Right renal cortex interstitium (tissue), 3 donors: ENCODE data around the gene POMZP3. TPM values are rescaled to one million over a fixed set of nuclear protein-coding genes. Genes with fewer than 3 reads are reported as not detected.
"Not testable (repeated sequence)": the region's sequence is repeated elsewhere in the genome, so short reads cannot be mapped to it uniquely, and the experiment has no call there.

Experiments used
- DNase-seq, 3 donors: peaks; one replicate each; pipeline ENCODE4 v3.0.0-alpha.2; 2013; ENCODE audit warnings: low read depth in 3 of 3, low spot score in 2 of 3
- polyA plus RNA-seq, 3 donors: library from polyadenylated mRNA; unstranded; fragments of 120-200 nt; gene quantifications; one replicate each; pipeline ENCODE4 v1.2.1, GENCODE V29; 2013; ENCODE audit not compliant: insufficient read length in 3 of 3

The POMZP3 gene
- polyA plus RNA-seq, 3 donors: 12.5 to 21.6 (median 14.4) TPM

DNA sequence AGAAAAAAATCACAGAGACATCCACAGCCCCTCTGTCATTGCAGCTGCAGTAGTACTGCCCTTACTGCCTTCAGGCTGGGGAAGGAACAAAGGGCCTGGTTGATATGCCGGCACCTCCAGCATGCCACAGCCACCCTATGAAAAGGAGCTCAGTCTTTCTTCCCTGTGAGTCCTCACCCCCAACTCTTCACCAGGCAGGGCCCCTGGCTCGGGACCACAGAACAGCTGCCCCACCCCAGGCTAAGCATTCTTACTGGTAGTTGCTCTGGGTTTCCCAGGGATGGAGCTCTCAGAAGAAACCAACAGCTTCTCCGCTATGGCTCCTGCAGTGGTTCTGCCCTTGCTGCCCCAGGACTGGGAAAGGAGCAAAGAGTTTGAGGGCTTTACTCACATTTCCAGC, 36.0 kb downstream of the POMZP3 start:
- not testable (repeated sequence) for DNase-seq

DNA sequence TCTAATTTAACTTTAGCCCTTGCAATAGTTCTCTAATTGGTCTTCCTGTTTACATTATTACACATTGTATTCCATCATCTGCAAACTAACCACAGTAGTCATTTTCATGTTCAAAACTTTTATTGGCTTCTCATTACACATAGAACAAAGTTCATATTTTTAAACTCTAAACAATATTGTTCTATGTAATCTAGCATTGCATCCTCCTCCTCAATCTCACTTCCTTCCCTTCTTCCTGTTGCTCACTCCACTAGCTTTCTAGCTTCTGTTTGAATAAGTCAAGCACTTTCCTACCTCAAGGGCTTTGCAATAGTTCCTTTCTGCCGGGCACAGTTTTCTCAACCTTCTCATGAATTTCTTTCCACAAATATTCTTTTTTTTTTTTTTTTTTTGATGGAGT, 38.5 kb downstream of the POMZP3 start:
- DNase-seq: not testable (repeated sequence)

DNA sequence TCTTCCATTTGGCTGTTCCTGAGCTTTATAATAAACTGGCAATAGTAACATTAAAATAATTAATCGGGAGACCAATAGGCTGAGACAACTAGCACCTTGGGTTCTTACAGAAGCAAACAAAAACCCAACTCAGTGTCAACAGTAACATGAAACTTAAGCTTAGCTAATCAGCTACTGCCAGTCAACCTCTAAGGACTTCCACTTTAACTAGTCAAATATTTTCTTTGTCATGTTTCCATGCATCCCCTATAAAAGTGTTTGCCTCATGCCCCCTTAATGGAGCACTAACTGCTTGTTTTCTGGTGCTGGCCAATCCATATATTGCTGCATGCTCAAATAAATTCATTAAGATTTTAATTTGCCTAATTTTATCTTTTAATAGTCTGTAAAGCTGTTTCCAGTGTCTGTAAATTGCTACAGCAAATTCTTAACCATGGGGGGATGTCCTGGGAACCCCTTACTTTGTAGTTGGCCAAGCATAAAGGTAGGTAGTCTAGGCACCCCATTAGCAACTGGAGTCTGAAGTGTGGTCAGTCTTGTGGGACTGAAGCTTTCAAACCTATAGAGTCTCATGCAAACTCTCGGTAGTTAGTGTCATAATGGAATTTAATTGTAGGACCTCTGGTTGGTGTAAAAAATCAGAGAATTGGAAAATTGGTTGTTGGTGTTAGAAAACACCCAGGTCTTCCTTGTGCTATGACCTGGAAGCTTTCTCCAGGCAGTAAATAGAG, 40.3 kb downstream of the POMZP3 start:
- not testable (repeated sequence) for DNase-seq

DNA sequence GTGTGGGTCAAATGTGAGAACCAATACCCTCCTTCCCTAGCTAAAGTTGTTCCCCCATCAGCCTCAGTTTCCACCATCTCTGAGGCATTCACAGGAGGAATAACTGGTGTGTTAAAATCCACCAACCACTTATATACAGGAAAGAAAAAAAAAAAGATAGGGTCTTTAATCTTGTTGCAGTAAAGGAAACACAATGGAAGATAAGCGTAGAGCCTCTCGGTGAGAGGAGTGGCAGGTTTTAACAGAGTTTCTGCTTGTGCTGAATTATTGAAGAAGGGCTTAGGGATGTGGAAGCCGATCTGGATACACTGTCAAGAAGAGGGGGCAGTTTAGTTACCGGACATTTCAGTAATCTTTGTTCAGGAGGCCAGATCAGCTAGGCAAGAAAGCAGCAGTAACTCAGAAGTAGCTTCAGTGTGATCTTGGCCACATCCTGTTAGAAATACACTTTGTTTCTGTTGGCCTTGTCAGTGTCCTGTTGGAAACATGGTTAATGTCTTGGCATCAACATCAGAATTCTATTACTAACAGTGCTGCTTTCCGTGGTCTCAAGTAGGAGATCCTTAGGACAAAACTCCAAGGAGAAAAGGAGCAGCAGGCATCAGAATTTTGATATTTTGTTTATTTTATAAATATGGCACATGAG, 43.3 kb downstream of the POMZP3 start:
- DNase-seq: peak in 1 of 3 donors; percentile 5

DNA sequence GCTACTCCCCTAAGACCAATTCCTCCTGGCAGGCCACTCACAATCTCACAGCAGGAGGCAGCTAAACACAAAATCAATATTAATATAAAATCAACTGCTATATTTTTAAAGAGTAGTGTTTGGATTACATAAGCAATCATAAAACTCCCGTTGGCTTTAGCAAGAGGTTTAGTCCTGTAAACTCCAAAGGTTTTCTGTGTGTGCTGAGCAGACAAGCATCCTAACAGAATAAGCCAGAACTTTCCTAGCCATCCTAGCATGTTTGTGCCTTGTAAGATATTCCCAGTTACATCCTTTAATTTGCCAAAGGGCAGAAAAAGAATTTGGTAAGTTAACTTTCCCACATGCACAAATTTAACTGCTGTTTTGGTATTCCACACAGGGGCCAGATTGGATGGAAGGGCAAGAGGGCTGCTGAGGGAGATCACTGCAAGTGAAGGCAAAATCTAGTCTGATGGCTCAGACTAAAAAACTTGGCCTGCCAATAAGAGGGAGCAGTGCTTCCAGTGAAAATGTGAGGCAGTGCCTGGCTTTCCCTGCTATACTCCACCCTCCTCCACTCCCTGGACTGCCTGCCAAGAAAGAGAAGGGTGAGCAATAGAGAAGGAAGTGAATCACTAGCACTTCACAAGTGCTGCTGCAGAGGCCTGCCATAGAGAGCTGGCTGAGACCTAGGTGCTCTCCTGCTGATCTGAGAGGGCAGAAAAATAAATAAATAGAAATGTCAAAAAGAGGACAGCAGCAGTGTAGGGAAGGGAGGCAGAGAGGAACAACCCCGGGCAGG, 44.0 kb downstream of the POMZP3 start:
- not testable (repeated sequence) for DNase-seq

DNA sequence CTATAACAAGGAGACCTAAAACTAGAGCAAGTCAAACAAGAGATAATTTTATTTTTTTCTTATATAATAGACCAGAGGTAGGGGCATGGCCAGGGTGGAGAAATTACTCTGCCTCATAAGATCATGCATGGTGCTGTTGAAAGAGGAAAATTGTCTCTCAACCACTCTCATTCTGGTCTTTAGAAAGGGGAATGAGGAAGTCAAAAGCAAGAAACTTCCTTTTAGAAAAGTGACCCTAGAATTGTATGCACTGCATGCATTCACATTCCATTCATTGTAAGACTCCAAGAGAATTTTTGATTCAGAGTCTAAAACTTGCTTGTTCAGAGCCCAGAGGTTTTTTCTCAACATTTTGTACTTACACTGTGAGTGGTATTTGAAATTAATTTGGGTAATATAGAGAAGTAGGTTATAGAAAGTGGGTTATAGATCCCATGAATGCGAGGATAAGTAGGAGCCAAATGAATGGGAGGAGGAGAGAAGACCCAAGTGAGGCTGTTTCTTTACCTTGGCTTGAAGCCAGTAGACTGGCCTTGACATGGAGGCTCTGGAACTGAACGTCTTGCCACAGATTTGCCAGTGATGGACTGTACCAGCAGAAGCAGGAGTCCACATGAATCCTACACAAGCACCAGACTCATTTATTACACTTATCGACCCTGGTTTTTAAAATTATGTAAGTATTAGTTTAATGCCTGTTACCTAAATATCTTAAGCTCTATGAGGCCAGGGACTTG, 51.0 kb downstream of the POMZP3 start:
- DNase-seq: not testable (repeated sequence)

DNA sequence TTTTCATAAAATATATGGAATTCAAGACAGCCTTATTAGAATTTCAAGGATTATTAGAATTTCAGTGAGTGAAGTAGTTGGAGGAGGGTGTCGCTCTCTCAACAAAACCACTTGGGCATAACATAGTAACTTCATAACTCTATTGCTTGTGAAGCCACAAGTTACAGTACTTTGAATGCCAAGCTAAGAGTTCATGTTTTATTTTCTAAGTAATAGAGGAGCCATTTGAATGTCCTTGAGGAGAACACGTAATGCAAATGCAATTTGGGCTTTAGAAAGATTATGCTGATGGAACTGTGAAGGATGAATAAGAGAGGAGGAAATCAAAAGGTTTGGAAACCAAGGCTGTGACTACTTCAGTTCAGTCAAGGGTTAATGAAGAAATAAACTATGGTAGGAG, 51.6 kb downstream of the POMZP3 start:
- DNase-seq: not testable (repeated sequence)

DNA sequence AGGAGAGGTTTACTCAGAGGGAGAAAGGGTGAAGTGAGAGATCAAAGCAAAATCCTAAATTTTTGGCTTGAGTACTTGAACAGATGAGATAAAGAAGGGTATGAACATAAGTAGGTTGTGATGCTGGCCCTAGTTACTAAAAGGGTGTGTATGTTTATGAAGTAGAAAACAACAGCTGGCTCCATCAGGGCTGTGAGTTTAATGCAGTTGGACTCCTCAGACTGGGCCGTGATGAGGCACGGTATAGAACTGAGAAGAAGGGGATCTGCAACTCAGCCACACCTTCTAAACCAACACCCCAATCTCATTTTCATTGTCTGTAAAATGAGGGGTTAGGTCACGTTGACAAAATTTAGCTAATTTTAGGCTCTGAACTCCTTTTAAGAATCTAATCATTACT, 54.8 kb downstream of the POMZP3 start:
- not testable (repeated sequence) for DNase-seq

DNA sequence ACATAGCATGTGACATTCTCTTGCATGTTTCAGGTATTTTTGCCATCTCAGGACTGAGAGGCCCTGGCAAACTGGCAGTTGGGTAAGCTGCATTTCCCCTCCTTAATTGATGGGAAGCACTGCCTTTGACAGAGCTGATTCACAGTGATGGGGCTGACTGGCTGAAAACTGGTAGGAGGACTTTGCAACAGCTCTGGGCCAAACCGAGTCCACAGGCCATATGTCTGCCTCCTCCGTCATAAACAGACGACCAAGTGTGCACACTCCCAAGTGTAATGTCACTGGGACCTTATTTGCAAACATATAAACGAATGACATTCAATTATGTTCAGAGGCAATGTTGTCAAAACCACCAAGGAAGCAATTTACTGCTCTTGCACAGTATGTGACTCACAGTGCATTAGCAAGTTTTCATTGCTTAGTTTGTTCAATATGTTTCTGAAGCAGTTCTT, 56.7 kb downstream of the POMZP3 start:
- not testable (repeated sequence) for DNase-seq

DNA sequence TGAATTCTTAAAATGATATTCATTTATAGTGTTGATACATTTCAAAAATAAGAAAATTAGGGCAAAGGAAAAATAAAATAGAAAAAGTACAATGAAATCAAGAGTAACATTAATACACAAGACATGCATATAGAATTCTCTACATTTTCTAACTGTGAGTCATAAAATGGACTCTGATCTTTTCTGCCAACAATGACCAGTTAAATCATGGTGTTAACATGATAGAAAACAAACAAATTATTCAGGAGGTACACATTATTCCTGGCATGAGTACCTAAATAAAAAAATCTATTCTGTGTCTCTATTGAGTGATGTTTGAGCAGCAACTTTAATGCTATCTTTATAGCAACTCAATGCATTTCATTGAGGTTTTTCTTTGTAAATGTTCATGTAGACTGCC, 58.3 kb downstream of the POMZP3 start:
- DNase-seq: not testable (repeated sequence)

DNA sequence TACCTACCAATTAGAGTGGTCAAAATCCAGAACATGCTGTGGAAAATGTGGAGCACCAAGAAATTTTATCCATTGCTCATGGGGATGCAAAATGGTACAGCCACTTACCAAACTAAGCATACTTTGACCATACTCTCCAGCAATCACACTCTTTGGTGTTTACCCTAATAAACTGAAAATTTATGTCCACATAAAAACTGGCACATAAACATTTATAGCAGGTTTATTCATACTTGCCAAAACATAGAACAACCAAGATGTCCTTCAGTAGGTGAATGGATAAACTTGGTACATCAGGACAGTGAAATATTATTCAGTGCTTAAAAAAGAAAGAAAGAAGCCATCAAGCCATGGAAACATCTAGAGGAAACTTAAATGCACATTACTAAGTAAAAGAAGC, 59.3 kb downstream of the POMZP3 start:
- not testable (repeated sequence) for DNase-seq

DNA sequence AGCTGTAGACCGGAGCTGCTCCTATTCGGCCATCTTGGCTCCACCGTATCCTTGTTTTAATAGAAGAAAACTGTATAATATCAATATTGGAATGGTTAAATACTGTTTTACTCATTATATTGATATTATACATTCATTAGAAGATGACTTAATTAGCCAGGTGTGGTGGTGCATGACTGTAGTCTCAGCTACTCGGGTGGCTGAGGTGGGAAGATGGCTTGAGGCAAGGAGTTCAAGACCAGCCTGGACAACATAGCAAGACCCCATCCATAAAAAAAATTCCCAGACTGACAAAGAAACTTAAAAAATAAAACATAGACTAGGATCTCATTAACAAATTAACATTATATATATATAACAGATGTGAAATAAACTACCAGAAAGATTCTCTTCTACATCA, 59.8 kb downstream of the POMZP3 start:
- DNase-seq: not testable (repeated sequence)

DNA sequence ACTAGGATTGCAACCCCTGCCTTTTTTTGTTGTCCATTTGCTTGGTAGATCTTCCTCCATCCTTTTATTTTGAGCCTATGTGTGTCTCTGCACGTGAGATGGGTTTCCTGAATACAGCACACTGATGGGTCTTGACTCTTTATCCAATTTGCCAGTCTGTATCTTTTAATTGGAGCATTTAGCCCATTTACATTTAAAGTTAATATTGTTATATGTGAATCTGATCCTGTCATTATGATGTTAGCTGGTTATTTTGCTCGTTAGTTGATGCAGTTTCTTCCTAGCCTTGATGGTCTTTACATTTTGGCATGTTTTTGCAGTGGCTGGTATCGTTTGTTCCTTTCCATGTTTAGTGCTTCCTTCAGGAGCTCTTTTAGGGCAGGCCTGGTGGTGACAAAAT, 62.1 kb downstream of the POMZP3 start:
- DNase-seq: not testable (repeated sequence)

DNA sequence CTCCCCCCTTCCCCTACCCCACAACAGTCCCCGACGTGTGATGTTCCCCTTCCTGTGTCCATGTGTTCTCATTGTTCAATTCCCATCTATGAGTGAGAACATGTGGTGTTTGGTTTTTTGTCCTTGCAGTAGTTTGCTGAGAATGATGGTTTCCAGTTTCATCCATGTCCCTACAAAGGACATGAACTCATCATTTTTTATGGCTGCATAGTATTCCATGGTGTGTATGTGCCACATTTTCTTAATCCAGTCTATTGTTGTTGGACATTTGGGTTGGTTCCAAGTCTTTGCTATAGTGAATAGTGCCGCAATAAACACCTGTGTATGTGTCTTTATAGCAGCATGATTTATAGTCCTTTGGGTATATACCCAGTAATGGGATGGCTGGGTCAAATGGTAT, 65.7 kb downstream of the POMZP3 start:
- DNase-seq: not testable (repeated sequence)

DNA sequence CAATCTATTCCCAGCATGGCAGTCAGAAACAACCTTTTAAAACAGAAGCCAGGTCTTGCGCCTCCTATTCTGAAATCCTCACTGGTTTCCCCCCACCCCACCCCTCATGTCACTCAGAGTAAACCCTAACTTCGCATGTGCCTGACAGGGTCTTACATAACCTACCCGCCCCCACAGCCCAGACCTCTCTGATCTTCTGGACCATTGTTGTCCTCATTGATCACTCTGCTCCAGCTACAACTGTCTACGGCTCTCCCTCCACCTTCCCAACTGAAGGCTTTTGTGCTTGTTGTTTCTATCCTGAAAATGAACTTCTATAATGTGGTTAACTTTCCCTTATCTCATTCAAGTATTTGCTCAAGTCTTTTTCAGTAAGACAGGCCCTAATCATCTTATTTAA, 66.9 kb downstream of the POMZP3 start:
- not testable (repeated sequence) for DNase-seq

Other genes with a start within 250 kb of the POMZP3 start
- gene SSC4D, start 217.6 kb downstream of the POMZP3 start, polyA plus RNA-seq: 1 to 10 TPM; 3.1 to 6.5 (median 5.5) TPM
- gene ZP3, start 202.3 kb downstream of the POMZP3 start, polyA plus RNA-seq: 10 to 100 TPM in 1 of 3 donors, 1 to 10 TPM in 2; 2.1 to 10.1 (median 2.5) TPM
- 1 to 10 TPM; 5.4 to 6.4 (median 6.2) TPM for gene DTX2, start 165.6 kb downstream of the POMZP3 start, polyA plus RNA-seq
- 1 to 10 TPM in 2 of 3 donors, under 1 TPM in 1; 0.17 to 1.9 (median 1.4) TPM for gene UPK3B, start 116.7 kb downstream of the POMZP3 start, polyA plus RNA-seq
- gene SPDYE16, start 84.0 kb downstream of the POMZP3 start, polyA plus RNA-seq: 1 to 10 TPM; 1.0 to 1.8 (median 1.3) TPM